Neural cell (in vitro differentiated cells): Measurements from ENCODE around the gene MAGEA4.

ENCODE experiments used
- POLR2AphosphoS5 ChIP-seq: IDR thresholded peaks from 2 replicates; pipeline ENCODE4 v1.6.1; 2012
- RAD21 ChIP-seq: fragments of 450-650 bp; conservative IDR thresholded peaks from 2 replicates; pipeline ENCODE4 v1.6.1; 2014; ENCODE audit warnings: antibody characterized with exemption, mild to moderate bottlenecking, moderate library complexity
- SMC3 ChIP-seq: fragments of 450-650 bp; conservative IDR thresholded peaks from 2 replicates; pipeline ENCODE4 v1.6.1; 2014; ENCODE audit warnings: antibody characterized with exemption, mild to moderate bottlenecking, moderate library complexity; ENCODE audit not compliant: poor library complexity
- TF ChIP-seq, protein P1 (sequence below): fragments of 450-650 bp; IDR thresholded peaks from 2 replicates; pipeline ENCODE4 v1.5.1; 2014; ENCODE audit warnings: antibody characterized with exemption, mild to moderate bottlenecking, moderate library complexity; ENCODE audit not compliant: poor library complexity, severe bottlenecking

DNA sequence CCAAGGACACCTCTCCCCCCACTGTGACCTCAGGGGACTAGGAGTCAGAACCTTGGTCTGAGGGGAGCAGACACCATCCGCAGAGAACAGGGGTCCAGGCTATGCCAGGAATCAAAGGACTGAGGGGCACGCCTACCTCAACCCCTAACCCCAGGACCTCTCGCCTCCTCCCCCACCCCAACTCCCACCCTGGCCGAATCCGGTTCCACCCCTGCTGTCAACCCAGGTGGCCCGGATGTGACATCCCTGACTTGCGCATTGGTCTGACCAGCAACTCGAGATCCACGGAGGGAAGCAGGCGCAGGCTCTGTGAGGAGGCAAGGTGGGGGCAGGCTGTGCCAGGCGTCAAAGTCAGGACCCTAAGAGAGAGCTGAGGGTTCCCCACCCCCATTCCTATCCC, 468 bp upstream of the MAGEA4 start:
- TF ChIP-seq POLR2AphosphoS5 (no peak), RAD21 (no peak), SMC3 (no peak)
- TF ChIP-seq, protein P1, sequence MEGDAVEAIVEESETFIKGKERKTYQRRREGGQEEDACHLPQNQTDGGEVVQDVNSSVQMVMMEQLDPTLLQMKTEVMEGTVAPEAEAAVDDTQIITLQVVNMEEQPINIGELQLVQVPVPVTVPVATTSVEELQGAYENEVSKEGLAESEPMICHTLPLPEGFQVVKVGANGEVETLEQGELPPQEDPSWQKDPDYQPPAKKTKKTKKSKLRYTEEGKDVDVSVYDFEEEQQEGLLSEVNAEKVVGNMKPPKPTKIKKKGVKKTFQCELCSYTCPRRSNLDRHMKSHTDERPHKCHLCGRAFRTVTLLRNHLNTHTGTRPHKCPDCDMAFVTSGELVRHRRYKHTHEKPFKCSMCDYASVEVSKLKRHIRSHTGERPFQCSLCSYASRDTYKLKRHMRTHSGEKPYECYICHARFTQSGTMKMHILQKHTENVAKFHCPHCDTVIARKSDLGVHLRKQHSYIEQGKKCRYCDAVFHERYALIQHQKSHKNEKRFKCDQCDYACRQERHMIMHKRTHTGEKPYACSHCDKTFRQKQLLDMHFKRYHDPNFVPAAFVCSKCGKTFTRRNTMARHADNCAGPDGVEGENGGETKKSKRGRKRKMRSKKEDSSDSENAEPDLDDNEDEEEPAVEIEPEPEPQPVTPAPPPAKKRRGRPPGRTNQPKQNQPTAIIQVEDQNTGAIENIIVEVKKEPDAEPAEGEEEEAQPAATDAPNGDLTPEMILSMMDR, result no peak
